ENCODE measurements around the gene ZFAND6. TPM values are rescaled to one million over a fixed set of nuclear protein-coding genes. Genes with fewer than 3 reads are reported as not detected.
"Not testable (repeated sequence)": the region's sequence is repeated elsewhere in the genome, so short reads cannot be mapped to it uniquely, and the experiment has no call there.

ZFAND6 gene
- 76.7 TPM for total RNA-seq
- long read RNA-seq, transcript ZFAND6-201 (7 exons, 1,814 nt) = minor isoform, 18 of 131 reads
- long read RNA-seq, transcript ZFAND6-220 (6 exons, 891 nt) = major isoform, 80 of 131 reads
- long read RNA-seq, partial matches to known transcripts = 13 of 131 reads
- long read RNA-seq, other reads (novel, unspliced or antisense) = 19 of 131 reads

GRCh38 chr15:80058851-80059785, at the start of gene ZFAND6:
TSS of gene ZFAND6 (plus strand) at chr15:80059676. CDS start at chr15:80120345, 60,669 bp downstream.
- ATAC-seq (peak; percentile 97 to 99), DNase-seq (peak; percentile 97)
- TF ChIP-seq CTCF (IDR thresholded peaks at IDR 0.05) = no peak
- H3K4me1 ChIP-seq = peaks cover 35% of the 10 kb centered on the region
- no peaks in the 10 kb centered on the region for H3K27me3 ChIP-seq (ENCODE audit: low read depth)
- H3K9me3 ChIP-seq = no peaks in the 10 kb centered on the region
- H3K27ac ChIP-seq = peak within 1 kb of the TSS; percentile 97
- peak within 1 kb of the TSS; percentile 77 for H3K4me3 ChIP-seq
- no peaks in the 10 kb centered on the region for H3K36me3 ChIP-seq
- intact Hi-C loops (cut with DNase I) = no loop called here

GRCh38 chr15:80010131-80010673, 49.3 kb upstream of the ZFAND6 start:
- Histone ChIP-seq H3K4me3 (no peak overlapping the region), H3K9me3 (no peaks in the 10 kb centered on the region), H3K36me3 (no peaks in the 10 kb centered on the region), H3K27ac (no peak overlapping the region), H3K4me1 (no peaks in the 10 kb centered on the region), H3K27me3 (ENCODE audit: low read depth) (no peaks in the 10 kb centered on the region)
- intact Hi-C loops (cut with DNase I) = no loop called here
- ATAC-seq (peak; percentile 85 to 87), DNase-seq (no peak)
- no peak for TF ChIP-seq CTCF (IDR thresholded peaks at IDR 0.05)

GRCh38 chr15:80011041-80011523, 48.4 kb upstream of the ZFAND6 start:
- H3K36me3 ChIP-seq; H3K9me3 ChIP-seq; H3K27me3 ChIP-seq (ENCODE audit: low read depth); H3K27ac ChIP-seq; intact Hi-C loops (cut with DNase I); H3K4me1 ChIP-seq; ATAC-seq; DNase-seq; H3K4me3 ChIP-seq: not testable (repeated sequence)

GRCh38 chr15:80011596-80011995, 47.9 kb upstream of the ZFAND6 start:
- no peak for TF ChIP-seq CTCF (IDR thresholded peaks at IDR 0.05)
- H3K36me3 ChIP-seq = no peaks in the 10 kb centered on the region
- intact Hi-C loops (cut with DNase I) = no loop called here

GRCh38 chr15:80012060-80012726, 47.3 kb upstream of the ZFAND6 start:
- DNase-seq = no peak
- no peaks in the 10 kb centered on the region for H3K9me3 ChIP-seq
- intact Hi-C loops (cut with DNase I) = no loop called here
- H3K36me3 ChIP-seq = no peaks in the 10 kb centered on the region
- no peak for TF ChIP-seq CTCF (IDR thresholded peaks at IDR 0.05)
- H3K4me1 ChIP-seq = no peaks in the 10 kb centered on the region
- H3K27me3 ChIP-seq (ENCODE audit: low read depth) = no peaks in the 10 kb centered on the region
- no peak overlapping the region for H3K4me3 ChIP-seq
- no peak overlapping the region for H3K27ac ChIP-seq
- no peak for ATAC-seq

More at GRCh38 chr15:80011596-80011995, 47.9 kb upstream of the ZFAND6 start:
- Histone ChIP-seq H3K27ac (no peak overlapping the region), H3K4me1 (no peaks in the 10 kb centered on the region), H3K9me3 (no peaks in the 10 kb centered on the region), H3K27me3 (ENCODE audit: low read depth) (no peaks in the 10 kb centered on the region), H3K4me3 (no peak overlapping the region)
- DNase-seq (no peak), ATAC-seq (no peak)

- H3K27ac ChIP-seq; H3K4me1 ChIP-seq; H3K4me3 ChIP-seq; ATAC-seq; DNase-seq; H3K27me3 ChIP-seq (ENCODE audit: low read depth); intact Hi-C loops (cut with DNase I); H3K36me3 ChIP-seq; H3K9me3 ChIP-seq: not testable (repeated sequence)
These were observed 45.3 kb upstream of the ZFAND6 start for GRCh38 chr15:80014186-80014585.

Measured in lower lobe of right lung (tissue), 2 donors.